Brain pericyte (primary cell): ENCODE measurements around the gene KDM8.

Experiments
- DNase-seq: peaks from one replicate; pipeline ENCODE4 v3.0.0-alpha.2; 2012; ENCODE audit warnings: low read depth, low spot score

KDM8 gene

GRCh38 chr16:27229891-27230470 is 26.7 kb downstream of the KDM8 start:
- DNase-seq: no peak

GRCh38 chr16:27230562-27231001 is 27.3 kb downstream of the KDM8 start:
- DNase-seq: no peak

- no peak for DNase-seq
Observed at GRCh38 chr16:27231692-27232060, 28.4 kb downstream of the KDM8 start.

- no peak for DNase-seq
Observed at GRCh38 chr16:27232061-27232900, 29.0 kb downstream of the KDM8 start.

- DNase-seq: no peak
Observed at GRCh38 chr16:27232901-27233625, 29.7 kb downstream of the KDM8 start.

GRCh38 chr16:27233731-27234130 is 30.4 kb downstream of the KDM8 start:
- no peak for DNase-seq

- no peak for DNase-seq
Observed at GRCh38 chr16:27234171-27234570, 30.8 kb downstream of the KDM8 start.

GRCh38 chr16:27234603-27235002 is 31.3 kb downstream of the KDM8 start:
- DNase-seq: no peak

GRCh38 chr16:27235055-27235937 is 32.0 kb downstream of the KDM8 start:
- peak; percentile 72 for DNase-seq

GRCh38 chr16:27235938-27236245 is 32.6 kb downstream of the KDM8 start:
- DNase-seq: no peak

GRCh38 chr16:27236635-27237218 is 33.4 kb downstream of the KDM8 start:
- no peak for DNase-seq

- DNase-seq: no peak
Observed at GRCh38 chr16:27237219-27238015, 34.1 kb downstream of the KDM8 start.

- DNase-seq: no peak
Observed at GRCh38 chr16:27238016-27238587, 34.8 kb downstream of the KDM8 start.

- DNase-seq: no peak
Observed at GRCh38 chr16:27238591-27238990, 35.3 kb downstream of the KDM8 start.

GRCh38 chr16:27239026-27239425 is 35.7 kb downstream of the KDM8 start:
- no peak for DNase-seq

- no peak for DNase-seq
Observed at GRCh38 chr16:27239906-27240655, 36.8 kb downstream of the KDM8 start.

- DNase-seq: no peak
Observed at GRCh38 chr16:27240948-27241531, 37.7 kb downstream of the KDM8 start.

GRCh38 chr16:27241658-27242057 is 38.3 kb downstream of the KDM8 start:
- DNase-seq: no peak

- DNase-seq: no peak
Observed at GRCh38 chr16:27242398-27242797, 39.1 kb downstream of the KDM8 start.
